GM11168 (cell line): ENCODE results near the gene DHX38.
"Not testable (repeated sequence)": the region's sequence is repeated elsewhere in the genome, so short reads cannot be mapped to it uniquely, and the experiment has no call there.

Experiments
- in situ Hi-C: fragments of 300-500 bp; cut with MboI; formaldehyde crosslinking; loops from one replicate; pipeline ENCODE4 v1.12.0; 2022; ENCODE audit warnings: low sequenced_read_pairs; ENCODE audit not compliant: unreplicated experiment

The DHX38 gene

GRCh38 chr16:72076991-72077706 is 16.5 kb upstream of the DHX38 start:
- in situ Hi-C loops = not testable (repeated sequence)

- in situ Hi-C loops = no loop called here
These were observed 9.8 kb upstream of the DHX38 start for GRCh38 chr16:72083778-72084404.

- in situ Hi-C loops = no loop called here
These were observed 9.2 kb upstream of the DHX38 start for GRCh38 chr16:72084445-72084844.

DNA sequence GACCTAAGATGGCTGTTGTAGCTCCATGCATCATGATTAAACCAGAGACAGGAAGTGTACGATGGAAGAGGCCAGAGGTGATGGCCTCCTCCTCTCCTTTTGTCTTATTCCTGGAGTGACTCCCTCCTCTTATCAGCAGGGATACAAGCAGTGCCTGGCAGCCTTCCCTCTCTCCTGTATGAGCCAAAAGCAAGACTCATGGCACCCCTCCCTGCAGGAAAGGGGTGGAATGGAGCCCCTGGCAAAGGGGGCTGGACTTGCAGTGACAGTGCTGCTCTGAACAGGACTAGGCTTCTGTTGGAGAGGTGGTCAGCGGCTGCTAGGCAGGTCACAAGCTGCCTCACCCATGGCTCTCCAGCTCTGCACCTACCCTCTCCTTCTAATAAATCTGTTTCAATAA is 8.6 kb upstream of the DHX38 start:
- in situ Hi-C loops = no loop called here

GRCh38 chr16:72091217-72091616 is 2.4 kb upstream of the DHX38 start:
- in situ Hi-C loops = no loop called here

- in situ Hi-C loops = no loop called here
These were observed 707 bp upstream of the DHX38 start for GRCh38 chr16:72092832-72093447.

DNA sequence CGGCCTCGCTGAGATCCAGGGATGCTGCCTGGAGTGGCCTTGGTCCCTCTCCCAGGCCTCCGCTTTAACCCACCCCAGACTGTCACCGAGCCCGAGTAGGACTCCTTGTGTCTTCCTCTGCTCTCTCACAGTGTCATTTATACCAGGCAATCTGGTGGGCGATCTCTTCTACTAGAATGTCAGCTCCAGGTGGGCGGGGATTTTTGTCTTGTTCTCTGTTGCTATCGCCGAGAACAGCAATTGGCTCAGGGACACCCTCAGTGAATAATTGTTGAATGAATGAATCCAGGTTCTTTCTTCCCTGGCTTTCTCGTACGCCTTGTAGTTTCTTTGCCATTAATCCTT is 591 bp downstream of the DHX38 start:
- in situ Hi-C loops = no loop called here

- in situ Hi-C loops = no loop called here
These were observed 5.3 kb downstream of the DHX38 start for GRCh38 chr16:72098936-72099335.

DNA sequence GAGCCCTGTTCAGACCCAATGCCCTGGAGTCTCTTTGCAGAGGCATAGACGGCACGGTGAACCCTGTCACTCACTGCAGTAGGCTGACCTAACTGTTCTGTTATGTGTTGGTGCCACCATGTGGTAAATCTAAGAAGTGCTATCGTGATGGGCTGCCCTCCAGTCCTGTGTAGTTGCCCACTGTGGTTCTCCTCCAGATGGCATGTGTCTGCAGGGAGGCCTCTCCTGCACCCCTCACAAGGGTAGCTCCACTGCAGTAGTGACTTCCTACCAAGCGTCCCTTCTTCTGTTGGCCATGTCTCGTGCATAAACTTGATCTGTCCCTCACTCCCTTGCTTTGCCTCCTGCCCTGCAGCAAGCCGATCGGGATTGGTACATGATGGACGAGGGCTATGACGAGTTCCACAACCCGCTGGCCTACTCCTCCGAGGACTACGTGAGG is 5.8 kb downstream of the DHX38 start:
- in situ Hi-C loops = no loop called here

- in situ Hi-C loops = no loop called here
These were observed 7.5 kb downstream of the DHX38 start for GRCh38 chr16:72101195-72101594.

GRCh38 chr16:72104905-72105304 is 11.3 kb downstream of the DHX38 start:
- in situ Hi-C loops = no loop called here

DNA sequence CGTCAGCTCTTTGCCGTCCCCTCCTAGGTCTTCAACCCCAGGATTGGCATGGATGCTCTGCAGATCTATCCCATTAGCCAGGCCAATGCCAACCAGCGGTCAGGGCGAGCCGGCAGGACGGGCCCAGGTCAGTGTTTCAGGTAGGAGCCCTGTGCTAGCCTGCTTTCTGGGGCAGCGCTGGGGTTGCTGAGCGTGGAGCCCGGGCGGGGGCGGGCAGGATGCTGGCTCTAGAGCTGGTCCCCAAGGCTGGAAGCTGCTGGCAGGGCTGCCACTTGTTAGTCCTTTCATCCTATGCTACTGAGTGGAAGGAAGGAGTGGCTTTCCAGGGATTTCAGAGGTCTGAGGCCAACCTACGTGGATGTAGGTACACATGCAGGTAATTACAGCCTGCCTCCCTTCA is 12.3 kb downstream of the DHX38 start:
- in situ Hi-C loops = no loop called here

- in situ Hi-C loops = no loop called here
These were observed 13.7 kb downstream of the DHX38 start for GRCh38 chr16:72107371-72107770.

DNA sequence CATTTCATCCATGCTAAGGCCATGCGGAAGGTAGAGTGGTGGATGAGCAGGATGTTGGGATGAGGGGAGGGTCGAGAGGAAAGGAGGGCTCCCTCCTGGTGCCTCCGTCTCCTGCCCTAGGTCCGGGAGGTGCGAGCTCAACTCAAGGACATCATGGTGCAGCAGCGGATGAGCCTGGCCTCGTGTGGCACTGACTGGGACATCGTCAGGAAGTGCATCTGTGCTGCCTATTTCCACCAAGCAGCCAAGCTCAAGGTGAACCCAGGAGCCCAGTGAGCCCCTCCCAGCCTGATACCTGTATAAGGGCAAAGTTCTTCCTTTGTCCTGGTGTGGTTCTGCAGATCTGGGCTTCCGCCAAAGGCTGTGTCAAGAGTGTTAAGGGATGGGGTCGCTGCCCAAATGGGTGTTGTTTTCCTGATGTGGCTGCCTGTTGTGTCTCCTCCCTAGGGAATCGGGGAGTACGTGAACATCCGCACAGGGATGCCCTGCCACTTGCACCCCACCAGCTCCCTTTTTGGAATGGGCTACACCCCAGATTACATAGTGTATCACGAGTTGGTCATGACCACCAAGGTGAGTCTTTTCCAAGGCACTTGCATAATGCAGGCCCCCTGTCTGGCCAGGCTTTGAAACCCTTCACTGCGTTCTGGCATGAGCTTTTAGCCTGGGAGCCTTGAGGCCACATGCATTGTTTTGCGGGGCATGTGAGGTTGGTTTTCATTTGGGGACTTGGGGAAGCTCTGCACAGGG is 14.9 kb downstream of the DHX38 start:
- in situ Hi-C loops = no loop called here

GRCh38 chr16:72109300-72109699 is 15.7 kb downstream of the DHX38 start:
- in situ Hi-C loops = no loop called here

- in situ Hi-C loops = no loop called here
These were observed 16.4 kb downstream of the DHX38 start for GRCh38 chr16:72109966-72110530.

DNA sequence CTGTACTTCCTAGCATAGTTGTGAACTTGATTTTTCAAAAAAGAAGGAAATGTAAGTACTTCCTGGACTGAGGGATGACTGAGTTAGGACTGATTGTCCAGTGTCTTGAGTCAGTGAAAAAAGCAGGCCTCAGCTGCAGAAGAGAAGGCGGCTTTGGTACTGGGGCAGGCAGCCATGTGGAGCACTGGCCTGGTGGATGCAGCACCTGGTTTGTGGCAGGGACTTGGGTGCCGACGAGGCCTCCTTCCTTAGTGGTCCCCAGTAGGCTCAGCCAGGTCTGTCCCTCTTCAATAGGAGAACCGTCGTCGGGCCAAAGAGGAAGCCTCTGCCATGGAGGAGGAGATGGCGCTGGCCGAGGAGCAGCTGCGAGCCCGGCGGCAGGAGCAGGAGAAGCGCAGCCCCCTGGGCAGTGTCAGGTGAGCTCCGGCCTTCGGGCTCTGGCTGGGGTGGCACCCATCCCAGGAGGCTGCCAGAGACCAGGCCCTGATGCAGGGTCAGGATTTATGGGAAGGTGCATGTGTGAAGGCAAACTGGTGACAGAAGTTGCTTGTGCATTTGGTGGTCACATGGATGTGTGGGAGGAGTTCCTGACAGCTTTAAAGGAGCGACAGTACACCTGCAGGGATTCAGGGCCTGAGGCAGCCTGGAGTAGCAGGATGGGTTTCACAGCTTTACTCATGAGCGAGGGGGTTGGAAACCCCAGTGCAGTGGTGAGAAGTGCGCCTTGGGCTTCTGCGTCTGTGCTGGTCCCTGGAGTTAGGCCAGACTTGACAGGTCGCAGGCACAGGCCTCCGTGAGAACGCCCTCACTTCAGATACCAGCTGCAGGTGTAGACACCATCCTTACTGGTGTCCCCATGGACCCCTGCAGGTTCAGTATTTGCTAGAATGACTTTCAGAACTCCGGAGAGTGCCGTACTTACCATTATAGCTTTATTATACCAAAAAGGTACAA is 17.3 kb downstream of the DHX38 start:
- in situ Hi-C loops = no loop called here

DNA sequence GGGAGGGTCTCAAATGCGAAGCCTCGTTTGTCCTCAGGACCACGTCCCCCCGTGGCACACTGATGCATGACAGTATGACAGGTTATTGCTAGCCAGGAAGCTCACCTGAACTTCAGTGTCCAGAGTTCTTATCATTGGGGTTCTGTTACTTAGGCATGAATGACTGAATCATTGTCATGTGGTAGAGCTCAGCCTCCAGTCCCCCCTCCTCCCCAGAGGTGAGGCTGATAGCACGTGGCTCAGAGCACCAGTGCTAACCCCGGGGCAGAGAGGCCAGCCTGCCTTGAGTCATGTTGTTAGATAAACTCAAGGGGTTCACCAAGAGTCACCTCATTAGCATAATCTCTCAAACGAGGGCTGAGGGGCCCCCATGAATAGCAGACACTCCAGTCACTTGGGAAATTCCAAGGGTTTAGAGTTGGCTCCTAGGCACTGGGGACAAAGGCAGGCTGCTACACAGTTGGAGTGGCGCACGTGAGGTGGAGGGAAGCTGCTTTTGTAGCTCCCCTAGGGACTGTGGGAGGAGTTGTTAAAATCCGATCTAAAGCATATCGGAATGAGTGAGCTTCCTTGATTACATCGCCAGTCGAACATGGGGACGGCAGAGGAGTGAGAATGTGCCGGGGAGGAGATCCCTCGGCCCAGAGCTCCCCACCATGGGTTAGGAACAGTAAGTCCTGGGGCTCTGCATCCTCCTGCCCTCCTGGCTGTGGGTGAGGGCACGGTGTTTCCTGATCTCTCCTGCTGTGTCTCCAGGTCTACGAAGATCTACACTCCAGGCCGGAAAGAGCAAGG is 18.2 kb downstream of the DHX38 start:
- in situ Hi-C loops = no loop called here

- in situ Hi-C loops = no loop called here
These were observed 18.8 kb downstream of the DHX38 start for GRCh38 chr16:72112452-72112792.
